Ectodermal cell (in vitro differentiated cells): ENCODE measurements around the gene SGO2.
"Not testable (repeated sequence)": the region's sequence is repeated elsewhere in the genome, so short reads cannot be mapped to it uniquely, and the experiment has no call there.

Source experiments
- H3K27ac ChIP-seq: 2 replicates; pipeline ENCODE4 v1.7.0; 2013; ENCODE audit warnings: mild to moderate bottlenecking, low read depth, low read length; ENCODE audit not compliant: insufficient read depth, poor library complexity, severe bottlenecking
- H3K27me3 ChIP-seq: 2 replicates; pipeline ENCODE4 v1.7.0; 2013; ENCODE audit warnings: mild to moderate bottlenecking, low read length; ENCODE audit not compliant: insufficient read depth, control insufficient read depth, poor library complexity, severe bottlenecking
- H3K36me3 ChIP-seq: one replicate; pipeline ENCODE4 v1.7.0; 2013; ENCODE audit warnings: low read length; ENCODE audit not compliant: control insufficient read depth, insufficient read depth
- H3K4me1 ChIP-seq: one replicate; pipeline ENCODE4 v1.7.0; 2013; ENCODE audit warnings: low read length; ENCODE audit not compliant: control insufficient read depth, insufficient read depth
- H3K4me3 ChIP-seq: 2 replicates; pipeline ENCODE4 v1.7.0; 2013; ENCODE audit warnings: low read depth, low read length, control low read depth; ENCODE audit not compliant: insufficient read depth
- H3K9me3 ChIP-seq: 2 replicates; pipeline ENCODE4 v1.7.0; 2013; ENCODE audit warnings: mild to moderate bottlenecking, low read length, moderate library complexity; ENCODE audit not compliant: control insufficient read depth
- WGBS, 2 experiments: methylation state at CpG; one replicate each; pipeline ENCODE4 v1.1.7; 2013; ENCODE audit warnings: missing lambda C conversion rate in 2 of 2; 5-methylcytosine and 5-hydroxymethylcytosine counted together

SGO2 gene

DNA sequence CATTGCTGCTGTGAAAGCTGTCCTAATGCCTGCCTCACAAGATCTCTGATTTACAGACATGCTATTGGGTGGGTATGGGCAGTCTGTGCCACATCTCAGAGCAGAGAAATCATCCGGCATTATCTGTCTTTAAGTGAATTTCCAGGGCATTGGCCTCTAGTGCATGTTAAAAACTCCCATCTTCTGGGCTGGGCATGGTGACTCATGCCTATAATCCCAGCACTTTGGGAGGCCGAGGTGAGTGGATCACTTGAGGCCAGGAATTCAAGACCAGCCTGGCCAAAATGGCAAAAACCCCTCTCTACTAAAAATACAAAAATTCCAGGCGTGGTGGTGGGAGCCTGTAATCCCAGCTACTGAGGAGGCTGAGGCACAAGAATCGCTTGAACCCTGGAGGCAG is 102.5 kb downstream of the SGO2 start:
- not testable (repeated sequence) for H3K4me1 ChIP-seq, H3K4me3 ChIP-seq, H3K36me3 ChIP-seq, H3K27ac ChIP-seq, H3K9me3 ChIP-seq, H3K27me3 ChIP-seq
- 85 to 89% methylated on average over 4 of the region's 4 CpGs for WGBS, 2 experiments

DNA sequence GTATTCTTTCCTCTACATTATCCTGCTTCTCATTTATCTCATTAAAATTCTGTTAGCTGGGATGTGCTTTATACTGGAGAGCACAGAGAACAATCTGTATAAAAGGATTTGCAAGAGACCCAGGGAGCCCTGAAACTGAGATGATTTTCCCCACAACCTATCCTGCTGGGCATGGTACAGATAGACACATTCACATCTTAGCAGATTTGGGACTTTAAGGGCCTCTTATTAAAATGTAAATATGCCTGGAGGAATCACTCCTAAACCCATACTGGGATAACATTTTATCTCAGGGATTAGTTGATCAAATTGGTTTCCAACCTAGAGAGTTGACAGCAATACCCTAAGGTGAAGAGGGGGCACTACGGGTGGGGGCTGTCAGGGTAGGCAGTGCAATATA is 105.3 kb downstream of the SGO2 start:
- no peaks in the 10 kb centered on the region for H3K27me3 ChIP-seq
- H3K4me3 ChIP-seq, result no peak overlapping the region
- 100% methylated on average over 1 of the region's 1 CpG for WGBS, 2 experiments
- no peaks in the 10 kb centered on the region for H3K36me3 ChIP-seq
- H3K9me3 ChIP-seq, result no peaks in the 10 kb centered on the region
- no peaks in the 10 kb centered on the region for H3K4me1 ChIP-seq
- H3K27ac ChIP-seq, result no peak overlapping the region
